A549 (cell line): Measurements from ENCODE around the gene SYCE1. TPM values are rescaled to one million over a fixed set of nuclear protein-coding genes. Genes with fewer than 3 reads are reported as not detected.

Source experiments
- ATAC-seq, 2 experiments: fragments of 200-7000 bp in 1 of 2; fragments of >200 bp in 1 of 2; cut with Nextera tagmentation in 1 of 2; cut with Tn5 transposase in 1 of 2; 3 replicates each; pipeline versions ENCODE4 v1.8.0 to v1.9.1; 2018 to 2020; ENCODE audit warnings: mild to moderate bottlenecking in 1 of 2, moderate library complexity in 1 of 2
- CTCF ChIA-PET: fragments of 300-600 bp; sonication (Branson Sonifier 250); formaldehyde crosslinking; extraction: SDS; loops from one replicate; lab custom pipeline; 2021; ENCODE audit warnings: antibody characterized with exemption, inconsistent platforms; lab: Yijun Ruan, JAX
- POLR2A ChIA-PET: fragments of 350-600 bp; formaldehyde crosslinking; extraction: SDS; loops from one replicate; lab custom pipeline; 2021; ENCODE audit warnings: antibody characterized with exemption, inconsistent platforms; lab: Yijun Ruan, JAX
- DNase-seq, 2 experiments: peaks; one replicate each; pipeline versions ENCODE4 v3.0.0 to v3.0.0-alpha.2; 2011 to 2016; ENCODE audit warnings: low read depth in 1 of 2, low spot score in 1 of 2
- FAIRE-seq: peaks from 2 replicates; lab custom pipeline; 2011; peaks lifted over from hg19 to GRCh38; lab: Jason Lieb, UNC
- H3K27ac ChIP-seq, 2 experiments: fragments of >200 bp; sonication (Bioruptor Twin); formaldehyde crosslinking; 3 replicates each; pipeline ENCODE4 v1.5.1; 2016 to 2017
- H3K4me1 ChIP-seq: fragments of >200 bp; sonication (Bioruptor Twin); formaldehyde crosslinking; 3 replicates; pipeline ENCODE4 v1.6.1; 2016
- H3K4me2 ChIP-seq: fragments of >200 bp; sonication (Bioruptor Twin); formaldehyde crosslinking; 3 replicates; pipeline ENCODE4 v1.6.1; 2016
- H3K4me3 ChIP-seq: fragments of >200 bp; sonication (Bioruptor Twin); formaldehyde crosslinking; 3 replicates; pipeline ENCODE4 v1.5.1; 2016
- H3K9me3 ChIP-seq: fragments of >200 bp; sonication (Bioruptor Twin); formaldehyde crosslinking; 3 replicates; pipeline ENCODE4 v1.6.1; 2016
- CHD2 ChIP-seq: fragments of 150-350 bp; IDR thresholded peaks from 2 replicates; pipeline ENCODE4 v1.6.1; 2014; ENCODE audit warnings: low read length; ENCODE audit not compliant: partially characterized antibody
- CTCF ChIP-seq: fragments of >200 bp; sonication (Bioruptor Twin); formaldehyde crosslinking; IDR thresholded peaks from 3 replicates; pipeline ENCODE4 v1.5.1; 2016
- EHF ChIP-seq: fragments of 250-450 bp; sonication (Bioruptor Pico); IDR thresholded peaks from 2 replicates; pipeline ENCODE4 v1.5.0; 2020; ENCODE audit warnings: mild to moderate bottlenecking
- EHMT2 ChIP-seq: fragments of 200-600 bp; sonication (generic); IDR thresholded peaks from 2 replicates; pipeline ENCODE4 v1.6.1; 2016; ENCODE audit warnings: antibody characterized with exemption, low read depth, mild to moderate bottlenecking, moderate library complexity
- ELK1 ChIP-seq: fragments of 150-350 bp; IDR thresholded peaks from 2 replicates; pipeline ENCODE4 v1.6.1; 2014; ENCODE audit warnings: low read depth, mild to moderate bottlenecking, low read length
- ESRRA ChIP-seq: fragments of 150-350 bp; IDR thresholded peaks from 2 replicates; pipeline ENCODE4 v1.6.1; 2014; ENCODE audit warnings: mild to moderate bottlenecking, low read length, borderline replicate concordance
- HEYL ChIP-seq: fragments of 250-450 bp; sonication (Bioruptor Pico); IDR thresholded peaks from 2 replicates; pipeline ENCODE4 v1.8.0; 2021; ENCODE audit warnings: mild to moderate bottlenecking, moderate library complexity
- JUN ChIP-seq, 2 experiments: fragments of >200 bp; sonication (Bioruptor Twin); formaldehyde crosslinking; IDR thresholded peaks; 2 replicates in 1 of 2; 3 replicates in 1 of 2; pipeline ENCODE4 v1.6.1; 2016 to 2017
- KDM5A ChIP-seq: fragments of 200-600 bp; sonication (generic); IDR thresholded peaks from 2 replicates; pipeline ENCODE4 v1.6.1; 2016; ENCODE audit warnings: antibody characterized with exemption, mild to moderate bottlenecking
- NFE2L2 ChIP-seq: fragments of 150-350 bp; conservative IDR thresholded peaks from 2 replicates; pipeline ENCODE4 v1.6.1; 2014; ENCODE audit warnings: low read length
- NPAS2 ChIP-seq: fragments of 250-450 bp; sonication (Bioruptor Pico); IDR thresholded peaks from 2 replicates; pipeline ENCODE4 v1.8.0; 2022; ENCODE audit warnings: mild to moderate bottlenecking, moderate library complexity, borderline replicate concordance
- POLR2A ChIP-seq: IDR thresholded peaks from 2 replicates; pipeline ENCODE4 v1.6.1; 2012; ENCODE audit warnings: mild to moderate bottlenecking, low read length
- POLR2AphosphoS2 ChIP-seq: conservative IDR thresholded peaks from 2 replicates; pipeline ENCODE4 v1.6.1; 2012; ENCODE audit warnings: low read length, improper control_type of control experiment, inconsistent platforms
- RFX5 ChIP-seq: fragments of 450-650 bp; IDR thresholded peaks from 2 replicates; pipeline ENCODE4 v1.7.1; 2014; ENCODE audit warnings: antibody characterized with exemption, mild to moderate bottlenecking, moderate library complexity
- SMC3 ChIP-seq: fragments of >200 bp; sonication (Bioruptor Twin); formaldehyde crosslinking; IDR thresholded peaks from 3 replicates; pipeline ENCODE4 v1.6.1; 2018; ENCODE audit warnings: inconsistent platforms
- ZSCAN20 ChIP-seq: fragments of 250-450 bp; sonication (Bioruptor Pico); IDR thresholded peaks from 2 replicates; pipeline ENCODE4 v1.8.0; 2022; ENCODE audit warnings: mild to moderate bottlenecking, moderate library complexity
- WGBS: methylation state at CpG from one replicate; pipeline ENCODE4 v1.1.6; 2017; ENCODE audit errors: missing lambda C conversion rate; 5-methylcytosine and 5-hydroxymethylcytosine counted together
- polyA plus RNA-seq, 4 experiments: library from polyadenylated mRNA; depleted of rRNA in 3 of 4; stranded (reverse); fragments of >200 nt; fragmentation: RNase III in 1 of 4; extraction: RNeasy Plus Mini Kit Qiagen cat#74134 plus additional on column Dnase treatment in 1 of 4; gene quantifications; 2 replicates in 3 of 4; 3 replicates in 1 of 4; pipeline ENCODE4 v1.2.3, GENCODE V29; 2011 to 2017
- TF ChIP-seq, protein P1 (sequence below): IDR thresholded peaks from 2 replicates; pipeline ENCODE4 v1.6.1; 2012; ENCODE audit warnings: low read depth, borderline replicate concordance
- TF ChIP-seq, protein P2 (sequence below): IDR thresholded peaks from 2 replicates; pipeline ENCODE4 v1.6.1; 2012
- TF ChIP-seq, protein P3 (sequence below): IDR thresholded peaks from 2 replicates; pipeline ENCODE4 v1.6.1; 2012

Gene SYCE1
- polyA plus RNA-seq, 2 of the 4 experiments (the other 2 are of a cell fraction): not detected

- no peak overlapping the region for H3K4me3 ChIP-seq
- no peaks in the 10 kb centered on the region; the same call in 2 of the 3 replicates for H3K9me3 ChIP-seq
- CTCF ChIA-PET: no interaction called here
- no peak for FAIRE-seq
- DNase-seq: no peak
- ATAC-seq: no peak
- TF ChIP-seq NPAS2 (CRISPR knock-in tag): no peak
- POLR2A ChIA-PET: no interaction called here
- H3K4me2 ChIP-seq: no peak overlapping the region
- H3K27ac ChIP-seq: no peak overlapping the region
- no peaks in the 10 kb centered on the region for H3K4me1 ChIP-seq
- WGBS: 39% methylated on average over 12 of the region's 12 CpGs
Observed at GRCh38 chr10:133564816-133565215, 567 bp downstream of the SYCE1 start.

GRCh38 chr10:133559216-133559615 lies 6.2 kb downstream of the SYCE1 start:
- 51% methylated on average over 9 of the region's 11 CpGs for WGBS
- POLR2A ChIA-PET: no interaction called here
- H3K4me1 ChIP-seq: no peaks in the 10 kb centered on the region
- H3K9me3 ChIP-seq: no peaks in the 10 kb centered on the region
- CTCF ChIA-PET: no interaction called here
- FAIRE-seq (no peak), DNase-seq (no peak), ATAC-seq (no peak)
- no peak overlapping the region for H3K27ac ChIP-seq
- TF ChIP-seq, protein P1, sequence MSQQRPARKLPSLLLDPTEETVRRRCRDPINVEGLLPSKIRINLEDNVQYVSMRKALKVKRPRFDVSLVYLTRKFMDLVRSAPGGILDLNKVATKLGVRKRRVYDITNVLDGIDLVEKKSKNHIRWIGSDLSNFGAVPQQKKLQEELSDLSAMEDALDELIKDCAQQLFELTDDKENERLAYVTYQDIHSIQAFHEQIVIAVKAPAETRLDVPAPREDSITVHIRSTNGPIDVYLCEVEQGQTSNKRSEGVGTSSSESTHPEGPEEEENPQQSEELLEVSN: no peak
- no peak for TF ChIP-seq RFX5
- no peak for TF ChIP-seq EHF (CRISPR knock-in tag)
- TF ChIP-seq NPAS2 (CRISPR knock-in tag): no peak
- no peak for TF ChIP-seq ELK1
- TF ChIP-seq, protein P2, sequence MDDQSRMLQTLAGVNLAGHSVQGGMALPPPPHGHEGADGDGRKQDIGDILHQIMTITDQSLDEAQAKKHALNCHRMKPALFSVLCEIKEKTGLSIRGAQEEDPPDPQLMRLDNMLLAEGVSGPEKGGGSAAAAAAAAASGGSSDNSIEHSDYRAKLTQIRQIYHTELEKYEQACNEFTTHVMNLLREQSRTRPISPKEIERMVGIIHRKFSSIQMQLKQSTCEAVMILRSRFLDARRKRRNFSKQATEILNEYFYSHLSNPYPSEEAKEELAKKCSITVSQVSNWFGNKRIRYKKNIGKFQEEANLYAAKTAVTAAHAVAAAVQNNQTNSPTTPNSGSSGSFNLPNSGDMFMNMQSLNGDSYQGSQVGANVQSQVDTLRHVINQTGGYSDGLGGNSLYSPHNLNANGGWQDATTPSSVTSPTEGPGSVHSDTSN: no peak
- TF ChIP-seq, protein P3, sequence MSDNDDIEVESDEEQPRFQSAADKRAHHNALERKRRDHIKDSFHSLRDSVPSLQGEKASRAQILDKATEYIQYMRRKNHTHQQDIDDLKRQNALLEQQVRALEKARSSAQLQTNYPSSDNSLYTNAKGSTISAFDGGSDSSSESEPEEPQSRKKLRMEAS: no peak
- no peak for TF ChIP-seq CHD2
- no peak for TF ChIP-seq CTCF
- TF ChIP-seq ESRRA: no peak
- TF ChIP-seq SMC3: no peak
- TF ChIP-seq EHMT2: no peak
- no peak for TF ChIP-seq HEYL (CRISPR knock-in tag)
- TF ChIP-seq NFE2L2: no peak
- no peak for TF ChIP-seq KDM5A
- no peak overlapping the region for H3K4me3 ChIP-seq
- no peak overlapping the region for H3K4me2 ChIP-seq

- Histone ChIP-seq H3K9me3 (no peaks in the 10 kb centered on the region), H3K4me2 (no peak overlapping the region), H3K27ac (no peak overlapping the region), H3K4me1 (no peaks in the 10 kb centered on the region), H3K4me3 (no peak overlapping the region)
- no peak for DNase-seq
- TF ChIP-seq POLR2AphosphoS2 (no peak), POLR2A (no peak), ZSCAN20 (CRISPR knock-in tag) (no peak), JUN (IDR thresholded peaks at IDR 0.05) (no peak), CHD2 (no peak), ESRRA (no peak)
- ATAC-seq: no peak
- 0% methylated on average over 3 of the region's 3 CpGs for WGBS
- no peak for FAIRE-seq
- CTCF ChIA-PET: interaction anchor here (0.9 to 1.3 kb wide), 2 partner anchors 28 to 228 kb away, joined by 3 read pairs; no protein-coding TSS in a partner anchor
- POLR2A ChIA-PET: no interaction called here
Observed at GRCh38 chr10:133557381-133557780, 8.0 kb downstream of the SYCE1 start.
